B cell (primary cell): ENCODE results near the gene PRICKLE2. TPM values are rescaled to one million over a fixed set of nuclear protein-coding genes. Genes with fewer than 3 reads are reported as not detected.

ENCODE experiments used
- ATAC-seq: fragments of 200-7000 bp; cut with Tn5 transposase; one replicate; pipeline ENCODE4 v1.10.0; 2021; ENCODE audit warnings: low read depth, mild to moderate bottlenecking, moderate number of reproducible peaks, moderate library complexity
- CTCF ChIA-PET: fragments of 350-600 bp; sonication (Branson Sonifier 250); formaldehyde crosslinking; loops from one replicate; lab custom pipeline; 2021; ENCODE audit warnings: antibody characterized with exemption, inconsistent platforms; lab: Charles Lee
- POLR2A ChIA-PET: fragments of 350-600 bp; sonication (Branson Sonifier 250); formaldehyde crosslinking; loops from one replicate; lab custom pipeline; 2021; ENCODE audit warnings: antibody characterized with exemption; lab: Charles Lee
- DNase-seq: peaks from one replicate; pipeline ENCODE4 v3.0.0; 2013
- H2AFZ ChIP-seq: 2 replicates; pipeline ENCODE4 v1.6.1; 2012; ENCODE audit warnings: mild to moderate bottlenecking, low read depth, low read length; ENCODE audit not compliant: insufficient read depth, poor library complexity, severe bottlenecking
- H3K27ac ChIP-seq, 2 donors: 1 replicate in 1 of 2; 2 replicates in 1 of 2; pipeline ENCODE4 v1.5.1; 2012 to 2013; ENCODE audit warnings: low read length in 2 of 2, mild to moderate bottlenecking in 2 of 2, moderate library complexity in 1 of 2
- H3K27me3 ChIP-seq, 4 experiments: fragments of 200-600 bp in 1 of 4; sonication (generic) in 1 of 4; replicated peaks in 1 of 4; 1 replicate in 2 of 4; 2 replicates in 2 of 4; pipeline versions ENCODE4 v1.6.1 to v1.7.0; 2013 to 2016; ENCODE audit warnings: low read length in 3 of 4, mild to moderate bottlenecking in 2 of 4, mixed read lengths in 1 of 4, moderate library complexity in 1 of 4; ENCODE audit not compliant: insufficient read depth in 4 of 4, control insufficient read depth in 3 of 4; ENCODE audit errors: control extremely low read depth in 1 of 4
- H3K36me3 ChIP-seq, 2 experiments: replicated peaks in 1 of 2; 1 replicate in 1 of 2; 2 replicates in 1 of 2; pipeline versions ENCODE4 v1.6.1 to v1.7.1; 2013; ENCODE audit warnings: low read length in 1 of 2; ENCODE audit not compliant: insufficient read depth in 2 of 2, control insufficient read depth in 1 of 2; ENCODE audit errors: control extremely low read depth in 1 of 2, extremely low read depth in 1 of 2
- H3K4me1 ChIP-seq, 2 donors: fragments of 200-600 bp in 1 of 2; sonication (generic) in 1 of 2; 1 replicate in 1 of 2; 2 replicates in 1 of 2; pipeline versions ENCODE4 v1.5.1 to v1.6.1; 2013 to 2017; ENCODE audit warnings: low read length in 2 of 2; ENCODE audit not compliant: control insufficient read depth in 2 of 2, insufficient read depth in 2 of 2
- H3K4me2 ChIP-seq: replicated peaks from 2 replicates; pipeline ENCODE3; 2012; ENCODE audit warnings: mild to moderate bottlenecking, low read depth, low read length; ENCODE audit not compliant: poor library complexity, severe bottlenecking
- H3K4me3 ChIP-seq, 5 experiments: fragments of 200-600 bp in 1 of 5; sonication (generic) in 1 of 5; 1 replicate in 3 of 5; 2 replicates in 2 of 5; pipeline versions ENCODE4 v1.5.1 to v1.7.0; 2011 to 2016; ENCODE audit warnings: low read length in 4 of 5, mild to moderate bottlenecking in 4 of 5, low read depth in 2 of 5, control low read depth in 1 of 5, moderate library complexity in 1 of 5; ENCODE audit not compliant: insufficient read depth in 1 of 5; ENCODE audit errors: control extremely low read depth in 1 of 5, extremely low read depth in 1 of 5
- H3K79me2 ChIP-seq: fragments of 200-600 bp; sonication (generic); one replicate; pipeline ENCODE4 v1.6.0; 2016; ENCODE audit warnings: low read length; ENCODE audit not compliant: control insufficient read depth, insufficient read depth
- H3K9ac ChIP-seq: fragments of 200-600 bp; sonication (generic); 2 replicates; pipeline ENCODE4 v1.6.1; 2017; ENCODE audit warnings: mild to moderate bottlenecking, low read length, moderate library complexity
- H3K9me3 ChIP-seq, 3 donors: one replicate each; pipeline versions ENCODE4 v1.6.1 to v1.7.1; 2013; ENCODE audit warnings: low read length in 2 of 3; ENCODE audit not compliant: control insufficient read depth in 2 of 3, insufficient read depth in 1 of 3; ENCODE audit errors: control extremely low read depth in 1 of 3
- H4K20me1 ChIP-seq: 2 replicates; pipeline ENCODE4 v1.6.0; 2012; ENCODE audit warnings: mild to moderate bottlenecking, low read length; ENCODE audit not compliant: insufficient read depth, control insufficient read depth, poor library complexity, severe bottlenecking
- H3K27ac Mint-ChIP-seq: one replicate; pipeline ENCODE4 v1.8.0; 2021; ENCODE audit warnings: mixed read lengths
- H3K27me3 Mint-ChIP-seq: one replicate; pipeline ENCODE4 v1.8.0; 2021; ENCODE audit warnings: mixed read lengths
- H3K4me1 Mint-ChIP-seq: one replicate; pipeline ENCODE4 v1.8.0; 2021; ENCODE audit warnings: mixed read lengths
- H3K4me3 Mint-ChIP-seq: one replicate; pipeline ENCODE4 v1.8.0; 2021; ENCODE audit warnings: mixed read lengths
- H3K9me3 Mint-ChIP-seq: one replicate; pipeline ENCODE4 v1.8.0; 2022; ENCODE audit warnings: mixed read lengths; ENCODE audit not compliant: insufficient read depth
- CTCF ChIP-seq: fragments of 200-600 bp; IDR thresholded peaks from one replicate; pipeline ENCODE4 v1.8.0; 2022; ENCODE audit warnings: antibody characterized with exemption, mild to moderate bottlenecking
- EZH2 ChIP-seq: IDR thresholded peaks from 2 replicates; pipeline ENCODE4 v1.6.1; 2012; ENCODE audit warnings: borderline replicate concordance, low read depth, mild to moderate bottlenecking, moderate library complexity, low read length; ENCODE audit not compliant: insufficient read depth, poor library complexity, severe bottlenecking
- WGBS: methylation state at CpG from one replicate; pipeline ENCODE4 v1.1.5; 2013; ENCODE audit warnings: missing lambda C conversion rate; ENCODE audit not compliant: insufficient coverage; 5-methylcytosine and 5-hydroxymethylcytosine counted together
- intact Hi-C: fragments of 100-400 bp; cut with micrococcal nuclease; formaldehyde crosslinking; loops from one replicate; pipeline ENCODE4 v1.10.0; 2022
- polyA plus RNA-seq: library from polyadenylated mRNA; depleted of rRNA; stranded (reverse); fragments of >200 nt; gene quantifications from 2 replicates; pipeline ENCODE4 v1.2.3, GENCODE V29; 2012
- total RNA-seq, 2 donors: library from RNA; stranded (reverse); fragments of 120-200 nt in 1 of 2; gene quantifications; 1 replicate in 1 of 2; 2 replicates in 1 of 2; pipeline versions ENCODE4 v1.2.3 to v1.2.4, GENCODE V29; 2013 to 2022

Gene PRICKLE2
- total and polyA plus RNA-seq, 2 donors (not counting 1 experiment from before 2014, with no cell fraction given): 0.30 to 1.4 TPM

- TF ChIP-seq CTCF (no peak), EZH2 (no peak)
- Histone ChIP-seq H3K9ac (no peak overlapping the region), H4K20me1 (no peaks in the 10 kb centered on the region), H3K4me2 (no peak overlapping the region), H3K36me3 (no peaks in the 10 kb centered on the region), H2AFZ (no peak overlapping the region), H3K4me3 (no peak overlapping the region), H3K4me1 (no peaks in the 10 kb centered on the region), H3K79me2 (no peaks in the 10 kb centered on the region), H3K27me3 (no peaks in the 10 kb centered on the region), H3K9me3 (peaks cover 0 to 2% (median 0%) of the 10 kb centered on the region in 3 donors), H3K27ac (no peak overlapping the region)
- no peaks in the 10 kb centered on the region for H3K9me3 Mint-ChIP-seq
- ATAC-seq (no peak), DNase-seq (no peak)
- no peak overlapping the region for H3K4me3 Mint-ChIP-seq
- intact Hi-C loops: no loop called here
- no peaks in the 10 kb centered on the region for H3K4me1 Mint-ChIP-seq
- no peaks in the 10 kb centered on the region for H3K27me3 Mint-ChIP-seq
- WGBS: 99% methylated on average over 23 of the region's 26 CpGs
- ChIA-PET POLR2A (no interaction called here), CTCF (interaction anchor here (0.6 kb wide), 1 partner anchor 56 kb away, joined by 3 read pairs; no protein-coding TSS in a partner anchor)
- no peak overlapping the region for H3K27ac Mint-ChIP-seq
These were observed 126.0 kb downstream of the PRICKLE2 start for GRCh38 chr3:64099316-64099715.

DNA sequence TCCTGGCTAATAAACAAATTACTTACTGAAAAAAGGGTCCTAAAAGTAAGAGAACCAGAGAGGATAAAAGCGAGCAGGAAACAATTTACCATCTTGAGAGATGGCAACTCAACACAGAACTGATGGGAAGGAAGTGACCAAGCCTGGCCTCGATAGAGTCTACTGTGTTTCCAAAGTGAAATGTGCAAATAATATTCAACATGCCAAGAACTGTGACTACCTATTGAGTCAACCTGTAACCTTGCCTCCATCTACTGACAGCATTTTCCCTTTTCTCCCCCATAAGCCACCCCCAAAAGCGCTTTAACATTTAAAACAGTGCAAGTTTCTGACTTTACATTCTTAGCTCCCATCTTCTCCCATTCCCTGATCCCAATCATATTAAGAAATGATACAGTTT is 126.6 kb downstream of the PRICKLE2 start:
- POLR2A ChIA-PET: no interaction called here
- TF ChIP-seq EZH2 (no peak), CTCF (no peak)
- CTCF ChIA-PET: no interaction called here
- DNase-seq (no peak), ATAC-seq (no peak)
- Histone ChIP-seq H3K4me2 (no peak overlapping the region), H3K36me3 (no peaks in the 10 kb centered on the region), H3K9me3 (peaks cover 0 to 2% (median 0%) of the 10 kb centered on the region in 3 donors), H3K27ac (no peak overlapping the region), H3K79me2 (no peaks in the 10 kb centered on the region), H3K27me3 (no peaks in the 10 kb centered on the region), H2AFZ (no peak overlapping the region), H3K9ac (no peak overlapping the region), H3K4me3 (no peak overlapping the region), H4K20me1 (no peaks in the 10 kb centered on the region), H3K4me1 (no peaks in the 10 kb centered on the region)
- Mint-ChIP-seq H3K27me3 (no peaks in the 10 kb centered on the region), H3K4me1 (no peaks in the 10 kb centered on the region), H3K27ac (no peak overlapping the region), H3K9me3 (no peaks in the 10 kb centered on the region), H3K4me3 (no peak overlapping the region)
- intact Hi-C loops: no loop called here
- no CpG with 5 or more reads among the region's 3 CpGs for WGBS
